Erythroblast (primary cell): Measurements from ENCODE around the gene PSMC4.

Source experiments
- GATA1 ChIP-seq: IDR thresholded peaks from 2 replicates; pipeline ENCODE4 v1.6.1; 2011; ENCODE audit warnings: low read depth, mild to moderate bottlenecking, control low read depth, low read length, moderate library complexity
- POLR2A ChIP-seq: IDR thresholded peaks from 2 replicates; pipeline ENCODE4 v1.6.1; 2011; ENCODE audit warnings: mild to moderate bottlenecking, low read length

GRCh38 chr19:39987596-39987995, 16.6 kb downstream of the PSMC4 start:
- TF ChIP-seq POLR2A (no peak), GATA1 (no peak)
